ENCODE measurements around the gene MCF2L. TPM values are rescaled to one million over a fixed set of nuclear protein-coding genes. Genes with fewer than 3 reads are reported as not detected.

MCF2L gene
- total and polyA plus RNA-seq, 10 of the 15 experiments (the other 5 are each of a cell fraction or from before 2014, with no cell fraction given), result 0.06 to 1.1 (median 0.21) TPM; not detected in 2

DNA sequence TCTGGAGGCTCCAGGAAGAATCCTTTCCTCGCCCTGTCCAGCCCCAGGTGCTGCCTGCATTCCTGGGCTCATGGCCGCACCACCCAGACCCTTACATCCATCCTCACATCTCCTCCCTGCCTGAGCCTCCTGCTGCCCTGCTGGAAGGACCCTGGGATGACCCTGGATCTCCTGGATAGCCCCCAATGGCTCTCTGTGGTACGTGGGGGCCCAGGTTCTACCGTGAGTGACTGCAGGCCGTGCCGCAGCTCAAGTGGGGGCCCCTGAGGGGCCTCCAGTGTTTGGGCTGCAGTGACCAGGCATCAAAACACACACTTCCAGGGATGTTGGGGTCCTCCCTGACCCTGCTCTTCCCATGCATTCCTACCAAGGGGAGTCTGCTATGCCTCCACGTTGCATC is 8.3 kb upstream of the MCF2L start:
- no peak for FAIRE-seq
- ChIA-PET POLR2A (no interaction called here), SMC1A (ENCODE audit: uncharacterized antibody, unreplicated experiment) (no interaction called here), CTCF (no interaction called here), RAD21 (ENCODE audit: unreplicated experiment) (no interaction called here)
- Histone ChIP-seq H2AFZ (ENCODE audit: control insufficient read depth, low read depth, low read length) (no peak overlapping the region), H3K9me3 (replicated peaks; ENCODE audit: control insufficient read depth, insufficient read depth, low read length) (no peaks in the 10 kb centered on the region), H3K79me2 (ENCODE audit: control insufficient read depth, insufficient read depth, low read length) (no peaks in the 10 kb centered on the region), H3K4me1 (ENCODE audit: control insufficient read depth, insufficient read depth, low read length) (no peaks in the 10 kb centered on the region), H3K4me2 (ENCODE audit: control insufficient read depth, insufficient read depth) (no peak overlapping the region), H4K20me1 (ENCODE audit: control insufficient read depth, insufficient read depth) (no peaks in the 10 kb centered on the region), H3K9ac (ENCODE audit: control insufficient read depth, insufficient read depth, low read length) (no peak overlapping the region), H3K27me3 (replicated peaks in 1 of 2; ENCODE audit: control insufficient read depth in 2 of 2, insufficient read depth in 2 of 2, low read length in 1 of 2) (peaks cover 0 to 1% of the 10 kb centered on the region in 2 experiments; a peak in 1 of 4 replicates), H3K36me3 (ENCODE audit: control insufficient read depth in 2 of 2, insufficient read depth in 2 of 2, low read length in 1 of 2) (no peaks in the 10 kb centered on the region), H3K4me3 (no peak overlapping the region), H3K27ac (ENCODE audit: control insufficient read depth, insufficient read depth) (no peak overlapping the region)
- 28% methylated on average over 6 of the region's 7 CpGs for WGBS (ENCODE audit: insufficient coverage, insufficient replicate concordance, low lambda C conversion rate, missing lambda C conversion rate)
- in situ Hi-C loops (cut with MboI), result no loop called here
- BruUV-seq (replicated peaks), result no TSS peak
- DNase-seq (ENCODE audit: low read depth, low spot score), result no peak
- ATAC-seq, result no peak
- intact Hi-C loops (cut with micrococcal nuclease; ENCODE audit: unreplicated experiment), result no loop called here
- TF ChIP-seq RELA (IDR thresholded peaks at IDR 0.05; ENCODE audit: borderline replicate concordance, partially characterized antibody), result no peak
- no peak for TF ChIP-seq SMARCA5 (IDR thresholded peaks at IDR 0.05)
- TF ChIP-seq, protein P1, sequence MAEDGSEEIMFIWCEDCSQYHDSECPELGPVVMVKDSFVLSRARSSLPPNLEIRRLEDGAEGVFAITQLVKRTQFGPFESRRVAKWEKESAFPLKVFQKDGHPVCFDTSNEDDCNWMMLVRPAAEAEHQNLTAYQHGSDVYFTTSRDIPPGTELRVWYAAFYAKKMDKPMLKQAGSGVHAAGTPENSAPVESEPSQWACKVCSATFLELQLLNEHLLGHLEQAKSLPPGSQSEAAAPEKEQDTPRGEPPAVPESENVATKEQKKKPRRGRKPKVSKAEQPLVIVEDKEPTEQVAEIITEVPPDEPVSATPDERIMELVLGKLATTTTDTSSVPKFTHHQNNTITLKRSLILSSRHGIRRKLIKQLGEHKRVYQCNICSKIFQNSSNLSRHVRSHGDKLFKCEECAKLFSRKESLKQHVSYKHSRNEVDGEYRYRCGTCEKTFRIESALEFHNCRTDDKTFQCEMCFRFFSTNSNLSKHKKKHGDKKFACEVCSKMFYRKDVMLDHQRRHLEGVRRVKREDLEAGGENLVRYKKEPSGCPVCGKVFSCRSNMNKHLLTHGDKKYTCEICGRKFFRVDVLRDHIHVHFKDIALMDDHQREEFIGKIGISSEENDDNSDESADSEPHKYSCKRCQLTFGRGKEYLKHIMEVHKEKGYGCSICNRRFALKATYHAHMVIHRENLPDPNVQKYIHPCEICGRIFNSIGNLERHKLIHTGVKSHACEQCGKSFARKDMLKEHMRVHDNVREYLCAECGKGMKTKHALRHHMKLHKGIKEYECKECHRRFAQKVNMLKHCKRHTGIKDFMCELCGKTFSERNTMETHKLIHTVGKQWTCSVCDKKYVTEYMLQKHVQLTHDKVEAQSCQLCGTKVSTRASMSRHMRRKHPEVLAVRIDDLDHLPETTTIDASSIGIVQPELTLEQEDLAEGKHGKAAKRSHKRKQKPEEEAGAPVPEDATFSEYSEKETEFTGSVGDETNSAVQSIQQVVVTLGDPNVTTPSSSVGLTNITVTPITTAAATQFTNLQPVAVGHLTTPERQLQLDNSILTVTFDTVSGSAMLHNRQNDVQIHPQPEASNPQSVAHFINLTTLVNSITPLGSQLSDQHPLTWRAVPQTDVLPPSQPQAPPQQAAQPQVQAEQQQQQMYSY (CRISPR knock-in tag; IDR thresholded peaks at IDR 0.05), result no peak
- TF ChIP-seq, protein P2, sequence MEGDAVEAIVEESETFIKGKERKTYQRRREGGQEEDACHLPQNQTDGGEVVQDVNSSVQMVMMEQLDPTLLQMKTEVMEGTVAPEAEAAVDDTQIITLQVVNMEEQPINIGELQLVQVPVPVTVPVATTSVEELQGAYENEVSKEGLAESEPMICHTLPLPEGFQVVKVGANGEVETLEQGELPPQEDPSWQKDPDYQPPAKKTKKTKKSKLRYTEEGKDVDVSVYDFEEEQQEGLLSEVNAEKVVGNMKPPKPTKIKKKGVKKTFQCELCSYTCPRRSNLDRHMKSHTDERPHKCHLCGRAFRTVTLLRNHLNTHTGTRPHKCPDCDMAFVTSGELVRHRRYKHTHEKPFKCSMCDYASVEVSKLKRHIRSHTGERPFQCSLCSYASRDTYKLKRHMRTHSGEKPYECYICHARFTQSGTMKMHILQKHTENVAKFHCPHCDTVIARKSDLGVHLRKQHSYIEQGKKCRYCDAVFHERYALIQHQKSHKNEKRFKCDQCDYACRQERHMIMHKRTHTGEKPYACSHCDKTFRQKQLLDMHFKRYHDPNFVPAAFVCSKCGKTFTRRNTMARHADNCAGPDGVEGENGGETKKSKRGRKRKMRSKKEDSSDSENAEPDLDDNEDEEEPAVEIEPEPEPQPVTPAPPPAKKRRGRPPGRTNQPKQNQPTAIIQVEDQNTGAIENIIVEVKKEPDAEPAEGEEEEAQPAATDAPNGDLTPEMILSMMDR (IDR thresholded peaks at IDR 0.05 in 2 of 3, conservative IDR thresholded peaks at IDR 0.05 in 1 of 3; ENCODE audit: control insufficient read depth in 2 of 3, extremely low read depth in 1 of 3, insufficient read depth in 1 of 3, low read depth in 3 of 3, low read length in 3 of 3), result no peak
- TF ChIP-seq ASH2L (IDR thresholded peaks at IDR 0.05; ENCODE audit: borderline replicate concordance, low read depth), result no peak
- no peak for TF ChIP-seq ZZZ3 (IDR thresholded peaks at IDR 0.05; ENCODE audit: control insufficient read depth, insufficient read length, low read depth)
- no peak for TF ChIP-seq EGR1 (IDR thresholded peaks at IDR 0.05; ENCODE audit: borderline replicate concordance in 1 of 2, low read depth in 2 of 2, low read length in 2 of 2)
